Measurements from ENCODE around the gene PHB1. TPM values are rescaled to one million over a fixed set of nuclear protein-coding genes. Genes with fewer than 3 reads are reported as not detected.

PHB1 gene
- total RNA-seq, 1 donor from 2014 or later = 184 TPM

DNA sequence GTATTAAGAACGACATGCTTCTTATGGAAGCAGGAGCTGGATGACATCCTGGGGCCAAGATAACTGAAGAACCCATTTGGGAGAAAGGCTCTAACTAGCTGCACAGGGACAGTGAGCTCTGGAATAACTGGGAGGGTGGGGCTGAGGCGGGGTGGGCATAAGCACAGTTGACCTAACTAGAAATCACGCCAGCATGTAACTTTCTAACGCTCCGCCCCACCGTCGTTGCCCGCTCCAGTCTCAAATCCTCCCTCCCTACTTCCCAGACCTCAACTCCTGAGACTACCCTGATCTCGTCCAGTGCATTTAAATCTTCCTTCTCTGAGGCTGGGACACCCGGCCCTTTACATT lies 436 bp downstream of the PHB1 start:
- Mint-ChIP-seq H3K27me3 (no peaks in the 10 kb centered on the region), H3K36me3 (ENCODE audit: low read depth) (peaks cover 42% of the 10 kb centered on the region), H3K4me3 (peak overlapping the region; percentile 100), H3K9me3 (no peaks in the 10 kb centered on the region), H3K4me1 (peaks cover 24% of the 10 kb centered on the region), H3K27ac (peak overlapping the region; percentile 89)
- intact Hi-C loops (cut with micrococcal nuclease) = loop anchor here (1.0 to 10.0 kb wide), 3 partner anchors 52 to 293 kb away; partner anchors contain the start of genes SLC35B1, SPOP and ZNF652
- ChIA-PET CTCF (no interaction called here), POLR2A (interaction anchor here (0.8 to 1.5 kb wide), 7 partner anchors 11 to 263 kb away, joined by 3 to 7 read pairs (median 4); no protein-coding TSS in a partner anchor)
- TF ChIP-seq, protein P1, sequence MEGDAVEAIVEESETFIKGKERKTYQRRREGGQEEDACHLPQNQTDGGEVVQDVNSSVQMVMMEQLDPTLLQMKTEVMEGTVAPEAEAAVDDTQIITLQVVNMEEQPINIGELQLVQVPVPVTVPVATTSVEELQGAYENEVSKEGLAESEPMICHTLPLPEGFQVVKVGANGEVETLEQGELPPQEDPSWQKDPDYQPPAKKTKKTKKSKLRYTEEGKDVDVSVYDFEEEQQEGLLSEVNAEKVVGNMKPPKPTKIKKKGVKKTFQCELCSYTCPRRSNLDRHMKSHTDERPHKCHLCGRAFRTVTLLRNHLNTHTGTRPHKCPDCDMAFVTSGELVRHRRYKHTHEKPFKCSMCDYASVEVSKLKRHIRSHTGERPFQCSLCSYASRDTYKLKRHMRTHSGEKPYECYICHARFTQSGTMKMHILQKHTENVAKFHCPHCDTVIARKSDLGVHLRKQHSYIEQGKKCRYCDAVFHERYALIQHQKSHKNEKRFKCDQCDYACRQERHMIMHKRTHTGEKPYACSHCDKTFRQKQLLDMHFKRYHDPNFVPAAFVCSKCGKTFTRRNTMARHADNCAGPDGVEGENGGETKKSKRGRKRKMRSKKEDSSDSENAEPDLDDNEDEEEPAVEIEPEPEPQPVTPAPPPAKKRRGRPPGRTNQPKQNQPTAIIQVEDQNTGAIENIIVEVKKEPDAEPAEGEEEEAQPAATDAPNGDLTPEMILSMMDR (IDR thresholded peaks at IDR 0.05) = no peak
- ATAC-seq (ENCODE audit: low read depth) = no peak
- DNase-seq = no peak

DNA sequence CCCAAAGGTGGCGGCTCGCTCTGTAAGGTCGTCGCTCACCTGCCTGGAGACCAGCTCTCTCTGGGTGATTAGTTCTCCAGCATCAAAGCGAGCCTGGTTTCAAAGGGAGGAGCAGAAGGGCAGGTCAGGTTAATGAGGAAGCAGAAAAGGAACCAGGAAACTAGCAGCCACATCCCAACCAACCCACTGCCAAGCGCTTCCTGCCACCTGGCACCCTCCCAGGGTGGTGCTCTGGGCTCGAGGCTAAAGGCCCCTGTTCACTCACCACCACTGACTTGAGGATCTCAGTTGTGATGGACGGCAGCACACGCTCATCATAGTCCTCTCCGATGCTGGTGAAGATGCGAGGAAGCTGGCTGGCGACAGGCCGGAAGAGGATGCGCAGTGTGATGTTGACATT lies 5.6 kb downstream of the PHB1 start:
- H3K36me3 Mint-ChIP-seq (ENCODE audit: low read depth) = peaks cover 88% of the 10 kb centered on the region
- intact Hi-C loops (cut with micrococcal nuclease) = loop anchor here (2.0 kb wide), 1 partner anchor 88 kb away; no protein-coding TSS in a partner anchor

DNA sequence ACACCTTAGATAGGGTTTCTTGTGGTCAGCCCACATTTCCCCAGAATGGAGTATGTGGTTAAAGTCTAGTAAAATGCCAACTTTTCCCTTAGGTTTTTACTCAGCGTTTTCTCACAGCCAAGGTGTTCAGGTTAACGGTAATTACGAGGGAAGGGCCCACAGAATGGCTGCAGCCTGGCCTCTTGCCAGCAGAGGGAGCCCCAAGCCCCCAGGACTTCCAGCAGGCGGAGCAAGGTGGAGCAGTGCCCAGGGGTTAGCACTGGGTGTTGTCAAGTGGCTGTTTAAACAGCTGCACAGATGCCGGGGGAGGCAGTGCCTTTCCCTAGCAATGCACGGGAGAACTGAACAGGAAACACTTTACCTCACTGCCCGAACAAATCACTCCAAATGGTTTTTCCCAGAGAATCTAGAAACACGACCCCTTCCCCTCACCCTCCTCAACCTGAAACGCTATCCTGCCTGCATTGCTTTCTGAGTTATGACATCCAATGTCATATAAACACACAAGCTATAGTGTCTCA lies 6.6 kb downstream of the PHB1 start:
- peaks cover 97% of the 10 kb centered on the region for H3K36me3 Mint-ChIP-seq (ENCODE audit: low read depth)
- DNase-seq (peak; percentile 82), ATAC-seq (ENCODE audit: low read depth) (peak; percentile 99)
- H3K9me3 Mint-ChIP-seq = no peaks in the 10 kb centered on the region
- peaks cover 34% of the 10 kb centered on the region for H3K4me1 Mint-ChIP-seq
- TF ChIP-seq, protein P1 (IDR thresholded peaks at IDR 0.05) = no peak
- H3K27me3 Mint-ChIP-seq = no peaks in the 10 kb centered on the region
- H3K27ac Mint-ChIP-seq = no peak overlapping the region
- CTCF ChIA-PET = interaction anchor here (0.5 to 9.7 kb wide), 19 partner anchors 8 to 154 kb away, joined by 3 to 125 read pairs (median 4); no protein-coding TSS in a partner anchor
- H3K4me3 Mint-ChIP-seq = no peak overlapping the region
- POLR2A ChIA-PET = interaction anchor here (0.6 kb wide), 1 partner anchor 43 kb away, joined by 6 read pairs; no protein-coding TSS in a partner anchor
- intact Hi-C loops (cut with micrococcal nuclease) = loop anchor here (1.0 to 2.0 kb wide), 2 partner anchors 89 to 148 kb away; no protein-coding TSS in a partner anchor

More for the DNA sequence above, 5.6 kb downstream of the PHB1 start:
- Mint-ChIP-seq H3K27ac (no peak overlapping the region), H3K4me1 (peaks cover 30% of the 10 kb centered on the region), H3K9me3 (no peaks in the 10 kb centered on the region), H3K4me3 (no peak overlapping the region), H3K27me3 (no peaks in the 10 kb centered on the region)
- ATAC-seq (ENCODE audit: low read depth) (no peak), DNase-seq (no peak)
- ChIA-PET POLR2A (no interaction called here), CTCF (interaction anchor here (0.7 to 9.7 kb wide), 4 partner anchors 9 to 908 kb away, joined by 3 to 125 read pairs (median 6); no protein-coding TSS in a partner anchor)
- TF ChIP-seq, protein P1 (IDR thresholded peaks at IDR 0.05) = no peak

DNA sequence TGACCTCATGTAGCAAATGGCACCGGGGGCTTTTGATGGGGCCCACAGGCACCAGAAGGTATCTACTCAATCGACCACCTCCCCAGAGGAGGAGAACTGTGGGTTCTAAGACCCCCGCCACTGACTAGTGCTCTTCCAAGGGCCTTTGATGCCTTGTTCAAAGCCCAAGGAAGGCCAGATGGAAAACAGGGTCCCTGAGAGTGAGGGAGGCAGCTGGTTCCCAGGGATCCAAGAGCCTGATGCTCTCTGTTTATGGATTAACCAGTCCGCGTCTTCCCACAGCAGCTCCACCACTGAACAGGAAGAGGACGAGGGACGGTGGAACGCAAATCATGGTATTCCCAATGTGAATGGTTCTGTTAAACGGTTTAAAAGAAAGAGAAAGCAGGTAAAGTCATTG lies 7.6 kb downstream of the PHB1 start:
- peaks cover 95% of the 10 kb centered on the region for H3K36me3 Mint-ChIP-seq (ENCODE audit: low read depth)
- intact Hi-C loops (cut with micrococcal nuclease) = no loop called here
- ATAC-seq (ENCODE audit: low read depth) (no peak), DNase-seq (no peak)
- no peaks in the 10 kb centered on the region for H3K9me3 Mint-ChIP-seq
- POLR2A ChIA-PET = interaction anchor here (0.6 kb wide), 1 partner anchor 847 kb away, joined by 10 read pairs; no protein-coding TSS in a partner anchor
- no peak overlapping the region for H3K27ac Mint-ChIP-seq
- H3K4me1 Mint-ChIP-seq = peaks cover 36% of the 10 kb centered on the region
- TF ChIP-seq, protein P1 (IDR thresholded peaks at IDR 0.05) = no peak
- CTCF ChIA-PET = interaction anchor here (0.7 to 9.7 kb wide), 10 partner anchors 8 to 154 kb away, joined by 3 to 125 read pairs (median 4); no protein-coding TSS in a partner anchor
- H3K27me3 Mint-ChIP-seq = no peaks in the 10 kb centered on the region
- no peak overlapping the region for H3K4me3 Mint-ChIP-seq

DNA sequence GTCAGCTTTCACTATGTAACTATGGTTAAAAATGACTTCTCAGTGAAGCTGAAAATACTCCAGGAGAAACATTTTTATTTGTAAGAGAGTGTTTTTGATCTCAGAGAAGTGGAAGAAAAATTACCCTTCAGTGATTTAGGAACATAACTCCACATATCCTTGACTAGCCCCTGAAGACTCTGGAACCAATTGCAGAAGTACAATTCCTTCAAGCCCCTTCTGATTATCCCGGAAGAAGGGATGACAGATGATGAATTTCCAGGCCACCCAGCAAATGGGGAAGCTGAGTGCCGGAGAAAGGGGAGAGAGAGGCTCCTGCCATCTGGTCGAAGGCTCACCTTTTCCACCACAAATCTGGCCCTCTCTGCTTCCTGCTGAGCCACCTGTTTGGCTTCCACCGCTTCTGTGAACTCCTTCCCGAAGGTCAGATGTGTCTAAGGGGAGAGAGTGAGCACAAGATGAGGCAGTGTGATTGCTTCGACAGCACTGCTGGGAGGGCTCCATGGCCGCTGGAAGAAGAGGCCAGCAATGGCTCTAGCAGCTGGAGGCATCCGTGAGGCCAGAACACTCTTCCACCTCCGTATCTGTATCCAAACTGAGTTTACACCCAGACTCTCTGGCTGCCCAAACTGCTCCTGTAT lies 8.1 kb downstream of the PHB1 start:
- Mint-ChIP-seq H3K36me3 (ENCODE audit: low read depth) (peaks cover 90% of the 10 kb centered on the region), H3K27ac (no peak overlapping the region), H3K4me1 (peaks cover 36% of the 10 kb centered on the region), H3K27me3 (no peaks in the 10 kb centered on the region), H3K9me3 (no peaks in the 10 kb centered on the region), H3K4me3 (no peak overlapping the region)
- POLR2A ChIA-PET = interaction anchor here (0.6 kb wide), 1 partner anchor 847 kb away, joined by 10 read pairs; no protein-coding TSS in a partner anchor
- TF ChIP-seq, protein P1 (IDR thresholded peaks at IDR 0.05) = no peak
- CTCF ChIA-PET = interaction anchor here (1.4 to 9.7 kb wide), 2 partner anchors 40 to 150 kb away, joined by 3 to 125 read pairs; no protein-coding TSS in a partner anchor
- ATAC-seq (ENCODE audit: low read depth) = no peak
- intact Hi-C loops (cut with micrococcal nuclease) = no loop called here
- no peak for DNase-seq

All from activated B cell treated with CpG ODN at 0.5 μM for 24 hours (primary cell).